ENCODE results near the gene TNFAIP8. TPM values are rescaled to one million over a fixed set of nuclear protein-coding genes. Genes with fewer than 3 reads are reported as not detected.

TNFAIP8 gene
- total RNA-seq, 2 donors from 2014 or later, result 131 to 333 TPM

GRCh38 chr5:119389288-119390030 is 33.6 kb downstream of the TNFAIP8 start:
- H3K4me1 Mint-ChIP-seq (ENCODE audit: low read depth in 2 of 2), result peaks cover 71 to 91% of the 10 kb centered on the region in 2 donors
- ATAC-seq, result peak; percentile 51 to 60
- H3K4me3 Mint-ChIP-seq, result peak overlapping the region; percentile 56
- H3K27ac Mint-ChIP-seq, result peak overlapping the region; percentile 85 to 98
- no peaks in the 10 kb centered on the region for H3K9me3 Mint-ChIP-seq
- no peak for DNase-seq (ENCODE audit: low spot score)
- H3K27me3 Mint-ChIP-seq, result no peaks in the 10 kb centered on the region
- peaks cover 48% of the 10 kb centered on the region for H3K36me3 Mint-ChIP-seq

- H3K4me1 Mint-ChIP-seq (ENCODE audit: low read depth in 2 of 2), result peaks cover 70 to 90% of the 10 kb centered on the region in 2 donors
- H3K27ac Mint-ChIP-seq, result peak overlapping the region; percentile 85 to 98
- H3K9me3 Mint-ChIP-seq, result no peaks in the 10 kb centered on the region
- DNase-seq (ENCODE audit: low spot score) (no peak), ATAC-seq (no peak)
- peaks cover 52% of the 10 kb centered on the region for H3K36me3 Mint-ChIP-seq
- no peak overlapping the region for H3K4me3 Mint-ChIP-seq
- no peaks in the 10 kb centered on the region for H3K27me3 Mint-ChIP-seq
Observed at GRCh38 chr5:119390404-119390803, 34.6 kb downstream of the TNFAIP8 start.

- H3K4me3 Mint-ChIP-seq, result peak overlapping the region; percentile 65
- no peaks in the 10 kb centered on the region for H3K9me3 Mint-ChIP-seq
Observed at GRCh38 chr5:119393201-119393691, 37.4 kb downstream of the TNFAIP8 start.

DNA sequence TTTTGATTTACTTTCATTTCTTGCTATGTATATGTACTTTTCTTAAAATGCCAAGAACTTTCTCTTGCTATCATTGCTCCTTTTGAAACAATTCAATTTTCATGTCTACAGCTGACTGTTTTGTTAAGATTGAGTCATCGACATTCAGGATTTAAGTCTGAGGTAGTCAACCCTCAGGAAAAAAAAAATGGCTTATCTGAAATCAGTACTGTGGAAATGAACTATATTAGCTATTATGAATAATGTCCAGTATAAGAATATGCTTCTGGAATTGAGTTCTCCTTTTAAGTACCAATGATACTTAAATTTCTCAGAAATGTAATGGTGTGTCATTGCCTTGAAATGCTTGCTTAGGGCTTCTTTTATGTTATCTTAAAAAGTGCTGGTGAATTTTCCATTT is 37.9 kb downstream of the TNFAIP8 start:
- Mint-ChIP-seq H3K9me3 (no peaks in the 10 kb centered on the region), H3K36me3 (peaks cover 61% of the 10 kb centered on the region), H3K4me3 (peak overlapping the region; percentile 65), H3K4me1 (ENCODE audit: low read depth in 2 of 2) (peaks cover 69 to 87% of the 10 kb centered on the region in 2 donors), H3K27ac (peak overlapping the region; percentile 96 to 98), H3K27me3 (no peaks in the 10 kb centered on the region)
- no peak for DNase-seq (ENCODE audit: low spot score)
- ATAC-seq, result no peak

More at GRCh38 chr5:119393201-119393691, 37.4 kb downstream of the TNFAIP8 start:
- peaks cover 64% of the 10 kb centered on the region for H3K36me3 Mint-ChIP-seq
- no peaks in the 10 kb centered on the region for H3K27me3 Mint-ChIP-seq
- DNase-seq (ENCODE audit: low spot score) (no peak), ATAC-seq (no peak)
- peaks cover 72 to 91% of the 10 kb centered on the region in 2 donors for H3K4me1 Mint-ChIP-seq (ENCODE audit: low read depth in 2 of 2)
- H3K27ac Mint-ChIP-seq, result peak overlapping the region; percentile 96 to 98

DNA sequence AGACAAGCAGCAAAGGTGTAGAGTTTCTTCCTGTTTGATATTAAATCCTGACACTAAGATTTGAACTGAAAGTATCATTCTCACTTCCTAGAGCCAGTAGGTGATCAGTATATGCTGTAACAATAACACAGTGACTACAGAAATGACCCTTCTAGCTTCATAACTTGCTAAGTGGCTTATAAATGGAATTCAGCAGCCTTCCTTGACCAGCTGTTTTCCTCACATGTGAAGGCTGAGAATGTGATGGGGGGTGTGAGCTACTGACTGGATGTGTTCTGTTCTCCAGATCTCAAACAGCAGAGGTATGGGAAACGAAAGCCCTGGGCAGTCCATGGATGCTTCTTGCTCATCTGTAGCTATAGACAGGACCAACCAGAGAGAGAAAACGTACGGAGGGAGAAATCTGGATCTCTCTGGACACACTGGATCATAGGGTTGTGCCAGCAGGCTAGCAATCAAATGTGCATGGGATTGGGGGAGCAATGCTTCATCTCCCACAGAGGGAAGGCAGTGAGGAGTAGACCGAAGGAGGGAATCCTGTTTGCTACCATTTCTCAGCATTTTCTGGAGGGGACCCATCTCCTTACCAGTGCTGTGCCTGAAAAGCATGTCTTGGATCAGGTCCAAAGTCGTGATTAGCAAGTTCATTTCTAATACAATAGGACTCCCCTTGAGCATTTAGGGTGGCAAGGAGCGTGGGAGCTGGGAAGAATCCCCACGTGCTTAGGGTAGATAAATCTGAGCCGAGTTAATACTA is 39.4 kb downstream of the TNFAIP8 start:
- peak overlapping the region; percentile 87 for H3K4me3 Mint-ChIP-seq
- peaks cover 3% of the 10 kb centered on the region for H3K9me3 Mint-ChIP-seq
- no peaks in the 10 kb centered on the region for H3K27me3 Mint-ChIP-seq
- peak overlapping the region; percentile 96 to 98 for H3K27ac Mint-ChIP-seq
- DNase-seq (ENCODE audit: low spot score), result no peak
- H3K4me1 Mint-ChIP-seq (ENCODE audit: low read depth in 2 of 2), result peaks cover 66 to 81% of the 10 kb centered on the region in 2 donors
- ATAC-seq, result peak; percentile 48 to 64
- peaks cover 48% of the 10 kb centered on the region for H3K36me3 Mint-ChIP-seq

DNA sequence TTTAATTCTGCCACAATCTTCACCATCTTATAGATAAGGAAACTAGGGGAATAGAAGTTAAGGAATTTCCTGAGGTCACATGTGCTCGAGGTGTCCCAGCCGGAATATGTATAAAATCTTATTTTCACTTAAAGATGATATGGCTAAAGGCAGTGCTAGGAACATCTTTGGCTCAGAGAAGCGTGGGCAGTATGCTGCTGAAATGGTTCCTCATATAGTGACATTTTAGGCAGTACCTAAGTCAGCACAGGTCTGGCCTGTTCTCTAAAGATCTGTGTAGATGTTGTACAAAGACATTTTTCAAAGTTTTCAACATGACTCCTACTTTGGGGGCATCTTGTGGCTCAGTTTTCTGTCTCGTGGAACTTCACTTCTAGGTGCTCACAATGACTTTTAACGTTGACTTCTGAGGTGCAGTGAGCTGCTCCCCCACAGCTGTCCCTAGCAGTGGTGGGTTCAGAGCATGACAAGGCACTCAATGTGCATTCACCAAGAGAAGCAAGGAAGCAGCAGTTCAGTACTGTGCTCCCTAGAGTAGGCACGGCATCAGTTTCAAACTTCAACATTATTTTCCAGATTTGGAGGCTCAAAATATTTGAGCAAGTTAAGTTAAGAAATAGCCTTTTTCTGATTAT is 40.3 kb downstream of the TNFAIP8 start:
- H3K27ac Mint-ChIP-seq, result peak overlapping the region; percentile 96 to 98
- peaks cover 45% of the 10 kb centered on the region for H3K36me3 Mint-ChIP-seq
- DNase-seq (ENCODE audit: low spot score) (no peak), ATAC-seq (no peak)
- H3K27me3 Mint-ChIP-seq, result no peaks in the 10 kb centered on the region
- H3K9me3 Mint-ChIP-seq, result peaks cover 3% of the 10 kb centered on the region
- H3K4me1 Mint-ChIP-seq (ENCODE audit: low read depth in 2 of 2), result peaks cover 64 to 75% of the 10 kb centered on the region in 2 donors
- H3K4me3 Mint-ChIP-seq, result peak overlapping the region; percentile 87

GRCh38 chr5:119397518-119398380 is 41.9 kb downstream of the TNFAIP8 start:
- Mint-ChIP-seq H3K27me3 (no peaks in the 10 kb centered on the region), H3K36me3 (peaks cover 40% of the 10 kb centered on the region), H3K4me1 (ENCODE audit: low read depth in 2 of 2) (peaks cover 63 to 64% of the 10 kb centered on the region in 2 donors), H3K27ac (peak overlapping the region; percentile 96 to 98), H3K4me3 (peak overlapping the region; percentile 75), H3K9me3 (peaks cover 3% of the 10 kb centered on the region)
- DNase-seq (ENCODE audit: low spot score) (peak; percentile 80), ATAC-seq (peak; percentile 89 to 93)

DNA sequence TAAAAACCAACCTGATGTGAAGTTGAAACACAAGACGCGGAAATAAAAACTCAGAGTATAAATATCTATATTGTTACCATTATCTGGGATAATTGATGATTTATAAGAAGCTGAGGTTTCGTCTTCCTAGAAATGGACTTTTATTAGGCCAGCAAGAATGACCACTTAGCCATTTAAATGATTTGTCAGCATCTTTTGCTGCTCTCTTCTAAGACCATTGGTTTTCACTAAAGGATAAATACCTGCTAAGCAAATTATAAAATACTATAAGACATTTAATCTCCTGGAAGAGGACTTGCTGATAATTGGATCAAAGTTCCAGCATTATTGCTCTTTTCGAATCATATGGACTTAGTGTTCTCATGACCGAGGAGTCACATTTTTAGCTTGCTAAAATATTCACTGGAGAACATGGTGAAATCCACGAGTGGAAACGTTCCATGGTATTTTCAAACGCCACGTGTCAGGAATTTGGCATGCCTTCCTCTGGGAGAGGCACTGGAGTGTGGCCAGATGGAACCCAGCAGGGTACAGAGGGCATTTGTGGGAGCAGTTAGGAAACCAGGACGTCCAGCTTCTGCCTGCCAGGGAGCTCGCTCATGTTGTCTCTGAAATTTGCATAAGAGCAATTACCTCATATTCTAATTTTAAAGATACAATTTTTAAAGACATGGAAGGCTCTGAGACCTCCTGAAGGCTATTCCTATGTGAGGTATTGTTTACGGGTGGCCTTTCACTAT is 43.1 kb downstream of the TNFAIP8 start:
- Mint-ChIP-seq H3K4me3 (peak overlapping the region; percentile 75), H3K27me3 (no peaks in the 10 kb centered on the region), H3K36me3 (peaks cover 28% of the 10 kb centered on the region), H3K27ac (peak overlapping the region; percentile 96 to 98), H3K9me3 (peaks cover 3% of the 10 kb centered on the region), H3K4me1 (ENCODE audit: low read depth in 2 of 2) (peaks cover 57% of the 10 kb centered on the region in 2 donors)
- no peak for ATAC-seq
- DNase-seq (ENCODE audit: low spot score), result no peak

DNA sequence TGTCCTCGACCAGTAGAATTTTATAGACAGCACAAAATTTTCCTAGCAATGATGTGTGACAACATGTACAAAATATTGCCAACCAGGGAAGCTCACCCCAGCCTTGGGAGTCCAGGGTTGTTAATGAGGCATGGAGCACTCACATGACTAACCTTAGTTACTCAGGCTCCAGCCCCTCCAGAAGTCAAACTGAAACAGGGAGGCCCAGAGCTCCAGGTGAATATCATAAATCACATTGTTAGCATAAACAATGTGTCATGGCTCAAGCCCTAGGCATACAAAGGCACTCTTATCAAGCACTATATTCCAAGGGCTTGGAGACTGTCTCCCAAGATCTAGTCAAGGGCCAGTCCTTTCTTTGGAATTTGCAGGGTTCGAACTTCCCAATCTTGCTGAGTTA is 44.4 kb downstream of the TNFAIP8 start:
- no peak for DNase-seq (ENCODE audit: low spot score)

GRCh38 chr5:119402081-119402480 is 46.3 kb downstream of the TNFAIP8 start:
- ATAC-seq (no peak), DNase-seq (ENCODE audit: low spot score) (no peak)
- no peaks in the 10 kb centered on the region for H3K27me3 Mint-ChIP-seq
- H3K4me3 Mint-ChIP-seq, result no peak overlapping the region
- H3K4me1 Mint-ChIP-seq (ENCODE audit: low read depth in 2 of 2), result peaks cover 43 to 53% of the 10 kb centered on the region in 2 donors
- peaks cover 5% of the 10 kb centered on the region for H3K36me3 Mint-ChIP-seq
- H3K27ac Mint-ChIP-seq, result peak overlapping the region; percentile 37 to 90
- H3K9me3 Mint-ChIP-seq, result peaks cover 5% of the 10 kb centered on the region

More for the DNA sequence above, 44.4 kb downstream of the TNFAIP8 start:
- peaks cover 5% of the 10 kb centered on the region for H3K9me3 Mint-ChIP-seq
- peak overlapping the region; percentile 96 to 98 for H3K27ac Mint-ChIP-seq
- peaks cover 51 to 54% of the 10 kb centered on the region in 2 donors for H3K4me1 Mint-ChIP-seq (ENCODE audit: low read depth in 2 of 2)
- peaks cover 17% of the 10 kb centered on the region for H3K36me3 Mint-ChIP-seq
- no peak overlapping the region for H3K4me3 Mint-ChIP-seq
- no peak for ATAC-seq
- H3K27me3 Mint-ChIP-seq, result no peaks in the 10 kb centered on the region

DNA sequence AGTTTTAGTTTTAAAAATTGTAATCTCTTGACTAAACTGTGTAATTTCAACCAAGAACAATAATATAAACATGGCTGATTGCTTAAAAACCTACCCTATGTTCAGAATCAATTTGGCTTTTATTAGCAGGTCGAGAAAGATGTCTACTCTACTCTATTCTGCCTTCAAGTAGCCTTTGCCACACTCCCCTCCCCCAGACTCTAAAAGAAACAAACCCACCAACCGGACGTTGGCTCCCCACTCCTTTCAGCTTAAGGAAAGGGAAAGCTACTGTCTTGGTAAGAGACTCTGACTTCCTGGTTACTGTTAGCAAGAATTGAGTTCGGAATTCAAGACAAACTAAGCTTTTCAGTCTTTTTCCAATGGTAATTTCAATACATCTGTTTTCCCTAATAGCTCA is 46.7 kb downstream of the TNFAIP8 start:
- DNase-seq (ENCODE audit: low spot score) (no peak), ATAC-seq (no peak)
- H3K27me3 Mint-ChIP-seq, result no peaks in the 10 kb centered on the region
- peak overlapping the region; percentile 5 for H3K4me3 Mint-ChIP-seq
- peaks cover 4% of the 10 kb centered on the region for H3K36me3 Mint-ChIP-seq
- peak overlapping the region; percentile 37 to 90 for H3K27ac Mint-ChIP-seq
- peaks cover 38 to 51% of the 10 kb centered on the region in 2 donors for H3K4me1 Mint-ChIP-seq (ENCODE audit: low read depth in 2 of 2)
- peaks cover 5% of the 10 kb centered on the region for H3K9me3 Mint-ChIP-seq

GRCh38 chr5:119404033-119404432 is 48.2 kb downstream of the TNFAIP8 start:
- ATAC-seq (no peak), DNase-seq (ENCODE audit: low spot score) (no peak)
- Mint-ChIP-seq H3K4me1 (ENCODE audit: low read depth in 2 of 2) (peaks cover 33 to 48% of the 10 kb centered on the region in 2 donors), H3K36me3 (no peaks in the 10 kb centered on the region), H3K27ac (peak overlapping the region in 1 of 2 donors; percentile 63), H3K4me3 (no peak overlapping the region), H3K27me3 (no peaks in the 10 kb centered on the region), H3K9me3 (peaks cover 5% of the 10 kb centered on the region)
